GM12801 (cell line): ENCODE data around the gene UPB1.

Source experiments
- TF ChIP-seq, protein P1 (sequence below): IDR thresholded peaks from one replicate; pipeline ENCODE4 v1.5.1; 2011; ENCODE audit warnings: control low read depth; ENCODE audit not compliant: insufficient read length; ENCODE audit errors: extremely low read depth

Gene UPB1

GRCh38 chr22:24550028-24550901 lies 55.1 kb downstream of the UPB1 start:
- TF ChIP-seq, protein P1, sequence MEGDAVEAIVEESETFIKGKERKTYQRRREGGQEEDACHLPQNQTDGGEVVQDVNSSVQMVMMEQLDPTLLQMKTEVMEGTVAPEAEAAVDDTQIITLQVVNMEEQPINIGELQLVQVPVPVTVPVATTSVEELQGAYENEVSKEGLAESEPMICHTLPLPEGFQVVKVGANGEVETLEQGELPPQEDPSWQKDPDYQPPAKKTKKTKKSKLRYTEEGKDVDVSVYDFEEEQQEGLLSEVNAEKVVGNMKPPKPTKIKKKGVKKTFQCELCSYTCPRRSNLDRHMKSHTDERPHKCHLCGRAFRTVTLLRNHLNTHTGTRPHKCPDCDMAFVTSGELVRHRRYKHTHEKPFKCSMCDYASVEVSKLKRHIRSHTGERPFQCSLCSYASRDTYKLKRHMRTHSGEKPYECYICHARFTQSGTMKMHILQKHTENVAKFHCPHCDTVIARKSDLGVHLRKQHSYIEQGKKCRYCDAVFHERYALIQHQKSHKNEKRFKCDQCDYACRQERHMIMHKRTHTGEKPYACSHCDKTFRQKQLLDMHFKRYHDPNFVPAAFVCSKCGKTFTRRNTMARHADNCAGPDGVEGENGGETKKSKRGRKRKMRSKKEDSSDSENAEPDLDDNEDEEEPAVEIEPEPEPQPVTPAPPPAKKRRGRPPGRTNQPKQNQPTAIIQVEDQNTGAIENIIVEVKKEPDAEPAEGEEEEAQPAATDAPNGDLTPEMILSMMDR, result no peak

- TF ChIP-seq, protein P1, result no peak
Measured at GRCh38 chr22:24550902-24551435, 55.8 kb downstream of the UPB1 start.

GRCh38 chr22:24553597-24554312 lies 58.6 kb downstream of the UPB1 start:
- TF ChIP-seq, protein P1, result no peak

DNA sequence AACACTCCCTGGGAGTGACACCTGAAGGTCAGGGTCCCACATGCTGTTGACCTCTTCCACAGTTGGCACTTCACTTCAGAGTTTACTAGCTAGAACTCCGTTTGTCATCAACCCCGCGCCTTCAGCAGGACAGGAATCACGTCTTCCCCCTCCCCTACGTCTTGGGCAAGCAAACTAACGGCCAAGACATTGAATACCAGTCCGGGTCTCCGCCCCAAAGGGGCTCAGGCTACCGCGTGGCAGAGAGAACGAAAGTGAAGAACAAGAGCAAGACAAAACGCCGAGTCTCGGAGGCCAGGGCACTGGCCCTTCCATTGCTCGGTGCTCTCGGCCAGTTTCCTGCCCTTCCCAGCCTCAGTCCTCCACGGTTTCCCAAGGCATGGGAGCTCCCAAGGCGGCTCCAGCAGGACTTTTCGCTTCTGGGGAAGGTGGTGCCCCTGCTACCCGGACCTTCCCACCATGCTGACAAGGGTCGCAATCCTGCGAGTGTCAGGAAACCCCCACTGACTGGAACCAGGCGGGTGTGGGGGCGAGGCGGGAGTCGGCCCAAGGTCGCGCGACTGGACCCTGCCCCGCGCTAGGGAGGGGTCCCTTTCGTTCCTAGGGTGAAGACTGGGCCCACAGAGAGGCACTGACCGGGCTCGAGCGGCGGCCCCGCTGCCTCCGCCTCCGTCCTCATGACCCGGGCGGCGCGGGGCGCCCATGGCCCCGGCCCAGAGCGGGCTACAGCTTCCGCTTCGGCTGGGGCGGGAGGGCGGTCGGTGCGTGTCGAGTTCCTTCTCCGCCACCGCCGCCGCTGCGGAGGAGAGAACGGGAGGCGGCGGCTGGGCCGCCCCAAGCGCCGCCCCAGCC lies 59.4 kb downstream of the UPB1 start, which contains the start of gene GUCD1:
TSS of gene GUCD1 (minus strand) at position 826 of the 852 bp plus-strand sequence. CDS start at position 679, 147 bp downstream.
- TF ChIP-seq, protein P1, result no peak

- TF ChIP-seq, protein P1, result no peak
Measured at GRCh38 chr22:24555165-24556039, 60.3 kb downstream of the UPB1 start, which contains the start of gene SNRPD3. Gene SNRPD3 (plus strand): TSS chr22:24555999. CDS start chr22:24557675, 1,676 bp downstream.

GRCh38 chr22:24559471-24559870 lies 64.3 kb downstream of the UPB1 start:
- TF ChIP-seq, protein P1, result no peak
